HG02852 (cell line): ENCODE data around the gene C14orf93.
"Not testable (repeated sequence)": the region's sequence is repeated elsewhere in the genome, so short reads cannot be mapped to it uniquely, and the experiment has no call there.

ENCODE experiments used
- ATAC-seq: cut with Tn5 transposase; IDR thresholded peaks from one replicate; pipeline ENCODE4 v1.9.1; 2021; ENCODE audit warnings: mild to moderate bottlenecking, moderate library complexity; ENCODE audit not compliant: unreplicated experiment

Gene C14orf93

DNA sequence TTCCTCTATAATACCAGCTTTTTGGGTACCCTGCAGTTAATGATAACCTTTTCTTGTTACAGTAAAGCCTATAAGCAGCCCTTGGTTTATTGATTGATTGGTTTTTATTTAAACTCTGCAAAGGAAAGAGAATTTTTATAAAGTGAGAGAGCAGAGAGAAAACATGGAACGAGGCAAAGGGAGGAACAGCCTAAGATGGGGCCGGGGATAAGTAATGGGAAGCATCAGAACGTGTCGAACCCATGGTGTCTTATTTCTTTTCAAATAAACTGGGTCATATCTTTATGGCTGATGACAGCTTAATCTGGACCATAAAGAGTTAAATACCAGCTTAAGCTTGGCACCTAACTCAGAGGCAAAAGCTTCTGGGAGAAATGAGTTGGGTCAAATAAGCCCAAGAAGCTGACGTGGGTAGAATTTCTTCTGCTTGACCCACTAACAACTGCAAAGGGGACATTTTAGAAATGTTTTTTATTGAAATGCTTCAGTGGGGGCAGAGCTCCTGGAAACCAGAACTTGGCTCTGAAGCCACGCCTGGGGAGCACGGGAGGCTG lies 12.0 kb upstream of the C14orf93 start:
- no peak for ATAC-seq

DNA sequence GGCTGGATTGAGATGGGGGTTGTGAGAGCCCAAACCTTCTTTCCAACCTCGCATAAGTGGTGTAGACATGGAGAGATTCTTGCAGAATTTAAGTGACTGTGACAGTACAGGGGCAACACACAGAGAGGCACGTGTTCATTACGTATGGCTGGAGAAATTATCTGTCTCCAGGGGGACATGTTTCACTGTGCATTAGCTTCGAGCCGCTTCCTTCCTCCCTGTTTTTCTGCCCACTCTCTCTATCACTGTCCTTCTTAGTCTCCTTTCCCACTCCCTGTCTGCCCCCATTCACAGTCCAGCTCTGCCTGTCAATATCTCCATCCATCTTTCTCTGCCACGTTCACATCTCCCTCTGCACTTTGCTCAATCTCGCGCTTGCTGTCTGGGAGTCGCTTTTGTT lies 11.5 kb upstream of the C14orf93 start:
- ATAC-seq, result no peak

DNA sequence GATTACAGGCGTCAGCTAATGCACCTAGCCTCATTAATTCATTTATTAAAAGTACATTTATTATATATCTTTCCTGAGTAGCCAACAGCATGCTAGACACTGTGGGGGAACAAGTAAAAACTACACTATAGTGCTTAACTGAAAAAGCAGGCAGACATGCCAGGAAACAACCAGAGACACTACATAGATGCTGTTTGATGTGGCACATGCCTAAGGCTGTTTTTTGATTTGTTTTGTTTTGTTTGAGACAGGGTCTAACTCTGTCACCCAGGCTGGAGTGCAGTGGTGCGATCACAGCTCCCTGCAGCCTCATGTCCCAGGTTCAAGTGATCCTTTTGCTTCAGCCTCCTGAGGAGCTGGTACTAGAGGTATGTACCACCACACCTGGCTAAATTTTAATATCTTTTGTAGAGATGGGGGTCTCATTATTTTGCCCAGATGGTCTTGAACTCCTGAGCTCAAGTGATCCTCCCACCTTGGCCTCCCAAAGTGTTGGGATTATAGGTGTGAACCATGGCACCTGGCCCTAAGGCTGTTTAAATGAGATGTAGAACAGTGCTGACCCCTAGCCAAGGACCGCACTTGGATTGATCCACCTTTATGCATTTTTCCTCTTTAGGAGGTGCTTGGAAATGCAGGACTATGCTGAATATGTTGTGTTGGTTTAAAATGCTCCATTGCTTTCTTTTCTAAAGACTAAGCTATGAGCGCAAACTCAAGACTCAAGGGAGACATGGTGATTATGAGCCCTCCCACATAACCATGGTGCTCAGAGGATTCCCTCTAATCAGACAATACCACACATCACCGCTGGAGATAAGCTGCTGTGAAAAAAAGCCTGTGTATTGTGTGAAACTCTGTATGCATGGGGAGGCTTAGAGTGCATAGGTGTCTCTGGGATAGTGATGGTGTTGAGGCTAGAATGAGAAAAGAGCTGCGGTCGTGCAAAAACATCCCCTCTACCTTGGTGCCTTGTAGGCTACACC lies 10.5 kb upstream of the C14orf93 start:
- no peak for ATAC-seq

DNA sequence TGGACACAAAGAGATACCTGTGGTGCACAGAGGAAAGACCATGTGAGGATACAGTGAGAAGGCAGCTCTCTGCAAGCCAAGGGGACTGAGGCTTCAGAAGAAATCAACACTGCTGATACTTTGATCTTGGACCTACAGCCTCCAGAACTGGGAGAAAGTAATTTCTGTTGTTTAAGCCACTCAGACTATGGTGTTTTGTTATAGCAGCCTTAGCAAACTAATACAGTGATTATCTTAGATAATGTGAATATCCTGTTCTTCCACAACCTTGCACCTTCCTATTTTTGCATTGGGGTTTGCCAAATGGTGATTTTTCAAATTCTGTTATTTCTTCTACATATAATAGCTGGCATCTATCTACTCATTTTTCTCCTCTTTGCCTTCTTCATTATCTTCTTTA lies 8.2 kb upstream of the C14orf93 start:
- no peak for ATAC-seq

DNA sequence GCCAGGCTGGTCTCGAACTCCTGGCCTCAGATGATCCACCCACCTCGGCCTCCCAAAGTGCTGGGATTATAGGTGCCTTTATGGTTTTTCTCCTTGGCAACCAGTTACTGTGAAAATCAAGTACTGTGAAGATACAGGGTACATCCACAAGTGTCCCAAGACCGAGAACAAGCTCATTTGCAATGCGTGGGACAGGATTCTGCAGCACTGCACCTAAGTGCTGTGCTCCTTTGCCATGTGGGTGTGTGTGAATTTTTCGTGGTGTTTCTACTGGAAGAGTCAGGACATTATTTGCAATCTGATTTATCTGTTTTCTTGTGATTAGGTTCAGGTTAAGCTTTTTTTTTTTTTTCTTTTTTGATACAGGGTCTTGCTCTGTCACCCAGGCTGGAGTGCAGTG lies 7.1 kb upstream of the C14orf93 start:
- no peak for ATAC-seq

DNA sequence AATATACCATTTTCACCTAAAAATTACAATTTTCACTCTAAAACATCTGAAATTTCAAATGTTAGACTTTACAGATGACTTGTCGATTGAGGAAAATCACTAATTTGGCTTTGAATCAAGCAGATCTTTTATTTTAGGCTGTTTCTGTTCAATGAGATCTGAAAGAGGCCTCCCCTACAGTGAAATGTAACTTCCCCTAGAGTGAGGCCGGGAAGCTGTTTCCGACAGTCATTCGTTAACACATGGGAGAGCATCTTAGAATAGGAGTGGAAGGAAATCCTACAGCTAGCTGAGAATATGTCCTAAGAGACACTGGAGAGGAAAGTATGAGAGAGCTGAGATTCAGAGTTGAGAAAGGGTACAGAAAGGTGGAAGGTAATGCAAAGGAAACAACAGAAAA lies 5.7 kb upstream of the C14orf93 start:
- no peak for ATAC-seq

DNA sequence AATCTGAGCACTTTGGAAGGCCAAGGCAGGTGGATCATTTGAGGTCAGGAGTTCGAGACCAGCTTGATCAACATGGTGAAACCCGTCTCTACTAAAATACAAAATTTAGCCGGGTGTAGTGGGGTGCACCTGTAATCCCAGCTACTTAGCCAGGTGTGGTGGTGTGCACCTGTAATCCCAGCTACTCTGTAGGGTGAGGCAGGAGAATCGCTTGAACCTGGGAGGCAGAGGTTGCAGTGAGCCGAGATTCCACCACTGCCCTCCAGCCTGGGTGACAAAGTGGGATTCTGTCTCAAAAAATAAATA lies 3.8 kb upstream of the C14orf93 start:
- ATAC-seq, result not testable (repeated sequence)

DNA sequence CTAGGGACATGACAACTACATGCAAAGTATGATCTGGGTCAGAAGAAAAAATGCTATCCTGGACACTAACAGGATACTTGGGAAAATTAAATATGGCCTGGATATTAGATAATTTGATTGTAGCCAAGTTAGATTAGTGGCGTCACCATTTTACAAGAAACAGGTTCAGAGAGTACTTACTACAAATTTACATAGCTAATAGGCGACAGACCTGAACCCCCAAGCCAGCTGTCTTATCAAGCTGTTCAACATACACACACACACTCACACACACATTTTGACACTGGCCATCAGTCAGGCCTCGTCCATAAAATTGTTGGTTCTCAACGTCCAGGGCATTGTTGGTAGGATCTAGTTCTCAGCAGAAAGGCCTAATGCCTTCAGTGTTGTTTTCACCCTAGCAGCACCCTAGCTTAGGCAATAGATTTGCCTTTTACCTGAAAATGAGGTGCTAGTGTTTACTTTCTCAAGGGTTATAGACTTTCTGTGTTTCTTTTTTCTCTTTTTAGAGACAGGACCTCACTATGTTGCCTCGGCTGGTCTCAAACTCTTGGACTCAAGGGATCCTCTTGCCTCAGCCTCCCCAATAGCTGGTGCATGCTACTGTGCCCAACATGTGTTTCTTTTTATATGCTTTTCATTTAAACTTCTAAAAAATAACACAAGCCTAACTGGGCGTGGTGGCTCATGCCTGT lies 3.3 kb upstream of the C14orf93 start:
- no peak for ATAC-seq

DNA sequence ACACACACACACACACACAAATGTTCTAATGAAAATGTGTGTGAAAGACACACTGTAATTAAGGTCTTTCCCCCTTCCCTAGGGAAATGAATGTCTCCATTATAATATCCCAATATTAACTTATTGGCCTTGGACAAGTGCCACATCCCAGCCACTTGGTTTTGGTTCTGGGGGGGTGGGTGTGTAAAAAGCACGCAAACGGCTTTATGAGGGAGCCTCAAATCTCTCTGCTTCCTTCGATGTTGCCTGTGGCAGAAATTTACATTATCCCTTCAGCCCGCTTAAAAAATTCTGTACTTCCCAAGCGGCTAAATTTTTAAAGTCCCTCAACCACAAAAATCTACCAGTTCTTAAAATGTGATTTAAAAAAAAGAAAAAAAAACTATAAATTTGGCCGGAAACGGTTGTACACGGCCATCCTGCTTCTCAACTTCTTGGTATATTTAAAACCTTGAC lies 432 bp downstream of the C14orf93 start:
- ATAC-seq, result no peak

DNA sequence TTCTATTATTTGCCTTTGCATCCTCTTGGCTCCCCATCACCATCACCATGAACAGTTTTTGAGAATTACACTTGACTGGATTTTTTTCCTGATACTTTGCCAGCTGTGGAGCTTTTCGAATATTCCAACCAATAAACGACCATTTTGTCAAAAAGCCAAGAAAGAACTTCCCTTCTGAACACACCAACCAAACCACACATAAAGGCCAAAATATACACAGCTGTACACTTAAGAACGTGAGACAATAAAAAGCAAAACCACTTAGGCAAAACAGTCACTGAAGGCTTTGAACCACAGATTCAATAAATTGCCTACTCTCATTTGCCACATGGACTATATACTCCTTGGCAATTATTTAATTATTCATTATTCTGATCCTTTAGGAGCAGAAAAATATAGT lies 1.1 kb downstream of the C14orf93 start:
- no peak for ATAC-seq

DNA sequence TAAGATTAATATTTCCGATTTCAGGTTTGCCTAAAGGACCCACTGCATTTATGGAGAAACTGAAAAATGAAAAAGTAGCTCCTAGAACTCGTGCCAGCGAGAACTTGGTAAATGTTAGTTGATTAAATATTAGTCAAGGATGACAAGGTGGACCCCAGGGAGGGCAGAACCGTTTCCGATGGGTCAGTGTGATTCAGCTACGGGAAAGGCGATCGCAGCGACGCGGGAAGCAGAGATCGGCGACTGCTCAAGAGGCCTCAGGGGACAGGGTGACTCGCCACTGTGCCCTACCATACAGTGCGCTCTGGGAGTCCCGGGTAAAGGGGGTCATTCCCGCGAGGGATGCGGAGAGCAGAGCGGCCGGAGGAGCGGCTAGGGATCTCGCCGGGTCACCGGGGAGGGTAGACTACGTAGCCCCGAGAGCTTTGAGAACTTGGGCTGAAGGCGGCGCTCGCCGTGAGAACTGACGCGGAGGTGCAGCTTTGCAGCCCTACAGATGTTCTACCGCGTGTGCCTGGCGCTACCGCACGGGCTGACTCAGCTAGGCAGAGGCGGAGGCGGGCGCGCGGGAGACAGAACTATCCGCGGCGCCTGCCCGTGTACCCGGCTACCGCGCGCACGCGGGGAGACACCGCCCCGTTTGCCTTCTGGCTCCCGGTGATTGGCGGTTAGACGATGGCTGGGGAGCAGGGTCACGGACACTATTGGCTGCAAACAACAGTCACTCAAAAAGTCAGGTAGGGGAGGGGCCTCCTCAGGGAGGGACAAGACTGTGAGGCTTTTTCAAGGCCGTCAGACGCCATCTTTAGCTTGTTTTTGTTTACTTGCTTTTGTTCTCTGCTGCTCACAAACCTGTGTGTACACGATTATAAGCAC lies 3.2 kb downstream of the C14orf93 start:
- ATAC-seq, result peak; percentile 95

DNA sequence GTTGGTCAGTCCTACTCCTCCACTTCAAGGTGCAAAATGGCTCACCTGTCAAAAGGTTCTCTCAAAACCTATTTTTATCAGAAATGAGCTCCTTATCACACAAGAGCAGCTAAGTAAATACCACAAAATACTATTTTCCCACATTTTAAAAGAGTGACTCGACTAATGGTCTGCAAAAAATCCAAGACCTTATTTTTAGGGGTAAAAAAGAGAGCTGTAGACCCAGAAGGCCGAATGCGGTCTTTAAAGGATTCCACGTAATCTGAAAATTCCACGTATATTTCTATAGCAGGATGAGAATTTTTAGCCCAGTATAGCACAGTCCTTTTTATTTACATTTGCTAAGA lies 3.8 kb downstream of the C14orf93 start:
- ATAC-seq, result no peak

DNA sequence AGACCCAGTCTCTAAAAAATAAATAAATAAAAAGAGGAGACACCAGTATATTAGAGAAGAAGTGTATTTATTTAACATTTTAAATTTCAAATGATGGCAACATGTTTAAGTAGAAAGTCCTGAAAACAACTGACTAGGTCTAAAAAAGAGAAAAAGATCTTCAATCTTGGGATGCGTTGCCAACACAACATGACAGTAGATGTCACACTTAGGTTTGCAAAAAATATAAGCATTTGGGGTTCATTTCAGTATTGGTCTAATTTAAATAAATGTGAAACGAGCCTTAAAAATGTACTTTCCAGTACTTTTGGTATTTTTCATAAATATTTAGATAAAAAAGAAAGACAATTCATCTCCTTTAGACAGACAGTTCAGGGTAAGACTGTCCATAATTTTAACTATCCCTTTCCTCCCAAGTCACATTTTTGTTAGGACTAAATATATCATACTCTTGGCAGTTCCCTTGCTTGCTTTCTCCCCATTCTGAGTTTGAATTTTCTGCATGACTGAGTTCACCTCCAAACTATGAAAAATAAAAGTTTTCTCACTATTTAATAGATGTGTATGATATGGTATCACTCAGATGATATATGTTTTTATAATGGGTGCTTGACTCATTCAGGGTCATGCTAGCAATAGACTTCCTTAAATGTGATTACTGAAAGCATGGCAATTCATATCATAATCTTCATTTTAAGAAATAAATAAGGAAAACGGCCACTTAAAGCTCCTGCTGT lies 4.3 kb downstream of the C14orf93 start:
- ATAC-seq, result no peak

DNA sequence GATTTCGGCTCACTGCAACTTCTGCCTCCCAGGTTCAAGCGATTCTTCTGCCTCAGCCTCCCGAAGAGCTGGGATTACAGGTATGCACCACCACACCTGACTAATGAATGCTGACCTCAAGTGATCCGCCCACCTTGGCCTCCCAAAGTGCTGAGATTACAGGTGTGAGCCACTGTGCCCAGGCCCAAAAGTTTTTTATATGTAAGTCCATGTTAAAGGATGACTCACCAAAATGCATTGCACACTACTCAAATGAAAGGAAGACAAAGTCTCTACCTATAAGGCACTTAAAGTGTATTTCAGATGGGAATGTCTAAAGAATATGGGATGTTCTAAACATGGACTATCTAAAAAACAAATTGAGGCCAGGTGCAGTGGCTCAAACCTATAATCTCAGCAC lies 5.7 kb downstream of the C14orf93 start:
- not testable (repeated sequence) for ATAC-seq

DNA sequence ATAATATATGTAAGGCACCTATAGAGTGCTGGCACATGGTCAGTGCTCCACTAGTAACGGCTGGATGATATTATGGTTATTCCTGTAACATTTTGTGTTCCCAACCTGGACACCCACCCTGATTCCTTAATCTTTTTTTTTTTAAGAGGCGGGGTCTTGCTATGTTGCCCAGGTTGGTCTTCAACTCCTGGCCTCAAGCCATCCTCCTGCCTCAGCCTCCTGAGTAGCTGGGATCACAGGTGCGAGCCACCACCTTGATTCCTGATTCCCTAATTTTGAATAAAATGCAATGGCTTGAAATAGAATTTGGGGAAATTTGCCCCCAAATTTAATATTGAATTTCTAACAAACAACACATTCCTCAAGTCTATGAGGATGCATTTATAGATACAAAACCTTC lies 7.4 kb downstream of the C14orf93 start:
- no peak for ATAC-seq

DNA sequence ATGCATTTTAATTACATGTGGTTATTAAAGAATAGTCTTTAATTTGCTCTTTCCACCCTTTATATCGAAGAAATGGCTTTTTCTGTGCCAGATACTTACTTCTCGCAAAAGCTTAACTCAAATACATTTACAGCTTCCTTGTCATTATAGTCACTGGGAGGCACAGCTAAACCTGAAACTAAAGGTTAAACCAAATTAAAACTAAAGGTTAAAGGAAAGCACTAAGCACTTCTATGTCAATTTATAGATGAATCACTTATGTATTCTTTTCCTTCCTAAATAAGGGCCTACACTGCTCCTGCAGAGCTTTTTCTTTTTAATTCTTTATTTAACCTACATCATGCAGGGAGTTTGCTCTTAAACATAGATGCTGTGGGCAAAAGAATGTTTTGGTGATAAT lies 9.1 kb downstream of the C14orf93 start:
- no peak for ATAC-seq

DNA sequence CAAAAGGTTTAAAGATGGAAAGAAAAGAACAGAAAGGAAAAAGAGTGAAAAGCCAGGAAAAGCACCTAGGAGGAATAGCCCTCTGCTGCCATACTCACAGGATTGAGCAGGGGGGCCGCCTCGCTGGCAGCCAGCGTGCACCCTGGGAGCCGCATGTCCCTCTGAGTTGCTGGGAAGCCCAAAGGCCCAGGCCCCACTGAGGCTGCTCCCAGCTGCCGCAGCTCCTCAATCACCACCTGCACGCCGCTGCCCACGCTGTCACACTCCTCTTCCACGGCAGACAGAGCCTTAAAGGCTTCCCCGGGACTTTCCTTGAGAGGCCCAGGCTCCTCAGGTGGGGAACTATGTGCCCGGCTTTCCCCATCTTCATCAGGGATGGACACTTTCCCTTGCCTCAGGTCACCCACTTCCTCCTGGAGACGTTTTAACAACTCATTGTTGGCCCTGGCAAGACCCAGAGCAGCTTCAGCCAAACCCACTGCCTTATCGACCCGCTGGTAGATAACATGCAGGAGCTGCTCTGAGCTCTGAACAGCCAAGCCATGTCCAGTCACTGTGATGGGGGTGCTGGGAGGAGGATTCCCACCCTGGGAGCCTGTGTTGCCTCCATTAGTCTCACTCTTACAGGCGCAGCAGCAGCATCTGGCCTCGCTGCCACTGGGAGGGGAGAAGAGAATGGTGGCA lies 11.5 kb downstream of the C14orf93 start:
- no peak for ATAC-seq

DNA sequence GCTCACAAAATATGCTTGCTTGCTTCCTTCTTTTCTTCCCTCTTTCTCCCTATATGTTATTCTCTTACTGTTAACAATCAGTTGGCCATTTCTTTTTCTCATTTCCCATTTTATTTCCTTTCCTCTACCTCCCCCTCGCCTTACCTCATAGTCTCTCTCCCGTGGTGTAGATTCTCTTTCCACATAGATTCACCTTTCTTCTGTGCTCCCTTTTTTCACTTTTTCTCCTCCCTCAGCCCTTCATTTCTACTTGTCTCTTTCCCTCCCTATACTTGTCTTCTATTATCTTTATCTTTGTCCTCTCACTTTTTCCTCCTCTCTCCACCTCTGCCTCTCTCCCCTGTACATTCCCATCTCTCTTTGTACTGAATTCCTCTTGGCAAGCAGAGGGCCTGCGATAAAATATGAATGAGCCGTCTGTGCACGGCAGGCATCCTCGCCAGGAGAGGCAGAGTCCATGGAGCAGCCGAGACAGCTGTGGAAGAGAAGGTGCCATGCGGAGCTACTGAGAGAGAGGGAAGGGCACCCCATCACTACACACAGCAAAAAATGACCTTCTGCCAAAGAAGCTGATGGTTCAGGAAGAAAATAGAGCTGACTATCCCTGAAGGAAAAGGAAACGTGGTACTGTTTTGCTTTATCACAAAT lies 12.1 kb downstream of the C14orf93 start:
- ATAC-seq, result no peak
